ENCODE results near the gene SH3TC2. TPM values are rescaled to one million over a fixed set of nuclear protein-coding genes. Genes with fewer than 3 reads are reported as not detected.

The SH3TC2 gene
- total and polyA plus RNA-seq, 10 of the 15 experiments (the other 5 are each of a cell fraction or from before 2014, with no cell fraction given): not detected

GRCh38 chr5:149039506-149039905 lies 23.4 kb downstream of the SH3TC2 start:
- CTCF ChIA-PET: interaction anchor here (0.9 to 9.9 kb wide), 4 partner anchors 75 to 304 kb away, joined by 3 to 335 read pairs (median 6); no protein-coding TSS in a partner anchor
- Histone ChIP-seq H3K27ac (ENCODE audit: control insufficient read depth, insufficient read depth) (no peak overlapping the region), H3K4me1 (ENCODE audit: control insufficient read depth, insufficient read depth, low read length) (no peaks in the 10 kb centered on the region), H3K9ac (ENCODE audit: control insufficient read depth, insufficient read depth, low read length) (no peak overlapping the region), H3K79me2 (ENCODE audit: control insufficient read depth, insufficient read depth, low read length) (no peaks in the 10 kb centered on the region), H3K9me3 (replicated peaks; ENCODE audit: control insufficient read depth, insufficient read depth, low read length) (no peaks in the 10 kb centered on the region), H3K4me3 (no peak overlapping the region), H2AFZ (ENCODE audit: control insufficient read depth, low read depth, low read length) (no peak overlapping the region), H3K4me2 (ENCODE audit: control insufficient read depth, insufficient read depth) (no peak overlapping the region), H4K20me1 (ENCODE audit: control insufficient read depth, insufficient read depth) (no peaks in the 10 kb centered on the region), H3K36me3 (ENCODE audit: control insufficient read depth in 2 of 2, insufficient read depth in 2 of 2, low read length in 1 of 2) (no peaks in the 10 kb centered on the region), H3K27me3 (replicated peaks in 1 of 2; ENCODE audit: control insufficient read depth in 2 of 2, insufficient read depth in 2 of 2, low read length in 1 of 2) (no peaks in the 10 kb centered on the region)
- in situ Hi-C loops (cut with MboI) (loop anchor here (5.0 to 25.0 kb wide), 3 partner anchors 302 to 852 kb away; no protein-coding TSS in a partner anchor), intact Hi-C loops (cut with micrococcal nuclease; ENCODE audit: unreplicated experiment) (loop anchor here (2.0 to 10.0 kb wide), 5 partner anchors 78 to 855 kb away; no protein-coding TSS in a partner anchor)
- POLR2A ChIA-PET: no interaction called here
- 0% methylated on average over 2 of the region's 2 CpGs for WGBS (ENCODE audit: insufficient coverage, insufficient replicate concordance, low lambda C conversion rate, missing lambda C conversion rate)
- SMC1A ChIA-PET (ENCODE audit: uncharacterized antibody, unreplicated experiment): interaction anchor here (1.3 to 8.6 kb wide), 2 partner anchors 9 to 306 kb away, joined by 3 to 101 read pairs; no protein-coding TSS in a partner anchor
- no peak for ATAC-seq
- RAD21 ChIA-PET (ENCODE audit: unreplicated experiment): interaction anchor here (1.9 to 2.6 kb wide), 2 partner anchors 306 to 309 kb away, joined by 5 to 12 read pairs; no protein-coding TSS in a partner anchor
- no peak for DNase-seq (ENCODE audit: low read depth, low spot score)
- FAIRE-seq: no peak
- no TSS peak for BruUV-seq (replicated peaks)
- TF ChIP-seq CHD1 (IDR thresholded peaks at IDR 0.05; ENCODE audit: low read depth, low read length) (no peak), REST (IDR thresholded peaks at IDR 0.05; ENCODE audit: low read depth, low read length) (no peak), BACH1 (IDR thresholded peaks at IDR 0.05; ENCODE audit: borderline replicate concordance) (no peak), IRF3 (IDR thresholded peaks at IDR 0.05) (no peak), CBX3 (IDR thresholded peaks at IDR 0.05; ENCODE audit: borderline replicate concordance, low read depth) (no peak), NFIC (IDR thresholded peaks at IDR 0.05; ENCODE audit: low read depth, low read length) (no peak), MEF2B (IDR thresholded peaks at IDR 0.05; ENCODE audit: partially characterized antibody, poor library complexity, severe bottlenecking) (no peak), ZNF207 (IDR thresholded peaks at IDR 0.05; ENCODE audit: borderline replicate concordance) (no peak), E2F8 (IDR thresholded peaks at IDR 0.05; ENCODE audit: low read depth, partially characterized antibody) (no peak), SRF (IDR thresholded peaks at IDR 0.05; ENCODE audit: low read depth in 2 of 2, low read length in 2 of 2) (no peak)
- TF ChIP-seq, protein P1, sequence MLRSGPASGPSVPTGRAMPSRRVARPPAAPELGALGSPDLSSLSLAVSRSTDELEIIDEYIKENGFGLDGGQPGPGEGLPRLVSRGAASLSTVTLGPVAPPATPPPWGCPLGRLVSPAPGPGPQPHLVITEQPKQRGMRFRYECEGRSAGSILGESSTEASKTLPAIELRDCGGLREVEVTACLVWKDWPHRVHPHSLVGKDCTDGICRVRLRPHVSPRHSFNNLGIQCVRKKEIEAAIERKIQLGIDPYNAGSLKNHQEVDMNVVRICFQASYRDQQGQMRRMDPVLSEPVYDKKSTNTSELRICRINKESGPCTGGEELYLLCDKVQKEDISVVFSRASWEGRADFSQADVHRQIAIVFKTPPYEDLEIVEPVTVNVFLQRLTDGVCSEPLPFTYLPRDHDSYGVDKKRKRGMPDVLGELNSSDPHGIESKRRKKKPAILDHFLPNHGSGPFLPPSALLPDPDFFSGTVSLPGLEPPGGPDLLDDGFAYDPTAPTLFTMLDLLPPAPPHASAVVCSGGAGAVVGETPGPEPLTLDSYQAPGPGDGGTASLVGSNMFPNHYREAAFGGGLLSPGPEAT (IDR thresholded peaks at IDR 0.05; ENCODE audit: low read depth): no peak

All from GM12878 (cell line).